DND-41 (cell line): ENCODE results near the gene MSX2.

ENCODE experiments used
- ATAC-seq: fragments of 200-7000 bp; cut with Tn5 transposase; 3 replicates; pipeline ENCODE4 v1.9.1; 2021; ENCODE audit warnings: low read depth; ENCODE audit not compliant: insufficient read depth
- DNase-seq: peaks from one replicate; pipeline ENCODE4 v3.0.0-alpha.2; 2020
- H2AFZ ChIP-seq: 2 replicates; pipeline ENCODE4 v1.6.0; 2012; ENCODE audit warnings: low read depth, low read length
- H3K27ac ChIP-seq: 2 replicates; pipeline ENCODE4 v1.5.1; 2012; ENCODE audit warnings: low read length, inconsistent platforms
- H3K27me3 ChIP-seq: fragments of 200-600 bp; sonication (generic); 2 replicates; pipeline ENCODE4 v1.6.0; 2012; ENCODE audit warnings: low read length, mild to moderate bottlenecking, inconsistent platforms; ENCODE audit not compliant: insufficient read depth, poor library complexity
- H3K36me3 ChIP-seq: 2 replicates; pipeline ENCODE4 v1.5.1; 2012; ENCODE audit warnings: low read length, inconsistent platforms; ENCODE audit not compliant: insufficient read depth
- H3K4me1 ChIP-seq: 2 replicates; pipeline ENCODE4 v1.5.1; 2012; ENCODE audit warnings: mild to moderate bottlenecking, low read length; ENCODE audit not compliant: insufficient read depth
- H3K4me2 ChIP-seq: 2 replicates; pipeline ENCODE4 v1.6.0; 2012; ENCODE audit warnings: mild to moderate bottlenecking, moderate library complexity, low read length, inconsistent platforms; ENCODE audit not compliant: insufficient read depth
- H3K4me3 ChIP-seq, 2 experiments: fragments of 200-600 bp in 1 of 2; shearing (Covaris generic) in 1 of 2; 2 replicates each; pipeline ENCODE4 v1.5.1; 2012 to 2016; ENCODE audit warnings: inconsistent platforms in 2 of 2, low read length in 2 of 2, mild to moderate bottlenecking in 2 of 2, low read depth in 1 of 2, moderate library complexity in 1 of 2
- H3K79me2 ChIP-seq: 2 replicates; pipeline ENCODE4 v1.6.0; 2012; ENCODE audit warnings: low read length, inconsistent platforms; ENCODE audit not compliant: insufficient read depth
- H3K9ac ChIP-seq: 2 replicates; pipeline ENCODE4 v1.6.0; 2012; ENCODE audit warnings: low read depth, mild to moderate bottlenecking, inconsistent platforms, low read length, moderate library complexity
- H3K9me3 ChIP-seq: 2 replicates; pipeline ENCODE4 v1.5.1; 2012; ENCODE audit warnings: low read length, moderate library complexity, mild to moderate bottlenecking, inconsistent platforms; ENCODE audit not compliant: insufficient read depth, severe bottlenecking
- H4K20me1 ChIP-seq: 2 replicates; pipeline ENCODE4 v1.6.0; 2012; ENCODE audit warnings: low read length; ENCODE audit not compliant: insufficient read depth
- EZH2 ChIP-seq: IDR thresholded peaks from 3 replicates; pipeline ENCODE4 v1.6.1; 2012; ENCODE audit warnings: borderline replicate concordance, low read depth, mild to moderate bottlenecking, moderate library complexity, low read length, inconsistent platforms; ENCODE audit not compliant: severe bottlenecking
- TF ChIP-seq, protein P1 (sequence below): IDR thresholded peaks from 2 replicates; pipeline ENCODE4 v1.5.1; 2012; ENCODE audit warnings: borderline replicate concordance, low read length, moderate library complexity, mild to moderate bottlenecking; ENCODE audit not compliant: poor library complexity, severe bottlenecking; ENCODE audit errors: extremely low read depth

Gene MSX2

GRCh38 chr5:174725991-174726601 is 1.7 kb downstream of the MSX2 start:
- H4K20me1 ChIP-seq, result no peaks in the 10 kb centered on the region
- H3K27ac ChIP-seq, result no peak overlapping the region
- no peaks in the 10 kb centered on the region for H3K27me3 ChIP-seq
- no peak for TF ChIP-seq EZH2
- TF ChIP-seq, protein P1, sequence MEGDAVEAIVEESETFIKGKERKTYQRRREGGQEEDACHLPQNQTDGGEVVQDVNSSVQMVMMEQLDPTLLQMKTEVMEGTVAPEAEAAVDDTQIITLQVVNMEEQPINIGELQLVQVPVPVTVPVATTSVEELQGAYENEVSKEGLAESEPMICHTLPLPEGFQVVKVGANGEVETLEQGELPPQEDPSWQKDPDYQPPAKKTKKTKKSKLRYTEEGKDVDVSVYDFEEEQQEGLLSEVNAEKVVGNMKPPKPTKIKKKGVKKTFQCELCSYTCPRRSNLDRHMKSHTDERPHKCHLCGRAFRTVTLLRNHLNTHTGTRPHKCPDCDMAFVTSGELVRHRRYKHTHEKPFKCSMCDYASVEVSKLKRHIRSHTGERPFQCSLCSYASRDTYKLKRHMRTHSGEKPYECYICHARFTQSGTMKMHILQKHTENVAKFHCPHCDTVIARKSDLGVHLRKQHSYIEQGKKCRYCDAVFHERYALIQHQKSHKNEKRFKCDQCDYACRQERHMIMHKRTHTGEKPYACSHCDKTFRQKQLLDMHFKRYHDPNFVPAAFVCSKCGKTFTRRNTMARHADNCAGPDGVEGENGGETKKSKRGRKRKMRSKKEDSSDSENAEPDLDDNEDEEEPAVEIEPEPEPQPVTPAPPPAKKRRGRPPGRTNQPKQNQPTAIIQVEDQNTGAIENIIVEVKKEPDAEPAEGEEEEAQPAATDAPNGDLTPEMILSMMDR, result no peak
- DNase-seq (no peak), ATAC-seq (no peak)
- H3K79me2 ChIP-seq, result no peaks in the 10 kb centered on the region
- no peaks in the 10 kb centered on the region for H3K36me3 ChIP-seq
- H3K4me2 ChIP-seq, result no peak overlapping the region
- no peak overlapping the region for H3K4me3 ChIP-seq
- H3K4me1 ChIP-seq, result no peaks in the 10 kb centered on the region
- no peak overlapping the region for H3K9ac ChIP-seq
- no peaks in the 10 kb centered on the region for H3K9me3 ChIP-seq
- H2AFZ ChIP-seq, result no peak overlapping the region

- Histone ChIP-seq H3K4me3 (no peak overlapping the region), H3K4me2 (no peak overlapping the region), H3K36me3 (no peaks in the 10 kb centered on the region), H3K9me3 (no peaks in the 10 kb centered on the region), H2AFZ (no peak overlapping the region), H3K79me2 (no peaks in the 10 kb centered on the region), H3K4me1 (no peaks in the 10 kb centered on the region), H4K20me1 (no peaks in the 10 kb centered on the region), H3K9ac (no peak overlapping the region), H3K27ac (no peak overlapping the region), H3K27me3 (no peaks in the 10 kb centered on the region)
- ATAC-seq (no peak), DNase-seq (no peak)
- TF ChIP-seq EZH2, result no peak
- TF ChIP-seq, protein P1, result no peak
Measured at GRCh38 chr5:174726916-174727793, 2.8 kb downstream of the MSX2 start.

DNA sequence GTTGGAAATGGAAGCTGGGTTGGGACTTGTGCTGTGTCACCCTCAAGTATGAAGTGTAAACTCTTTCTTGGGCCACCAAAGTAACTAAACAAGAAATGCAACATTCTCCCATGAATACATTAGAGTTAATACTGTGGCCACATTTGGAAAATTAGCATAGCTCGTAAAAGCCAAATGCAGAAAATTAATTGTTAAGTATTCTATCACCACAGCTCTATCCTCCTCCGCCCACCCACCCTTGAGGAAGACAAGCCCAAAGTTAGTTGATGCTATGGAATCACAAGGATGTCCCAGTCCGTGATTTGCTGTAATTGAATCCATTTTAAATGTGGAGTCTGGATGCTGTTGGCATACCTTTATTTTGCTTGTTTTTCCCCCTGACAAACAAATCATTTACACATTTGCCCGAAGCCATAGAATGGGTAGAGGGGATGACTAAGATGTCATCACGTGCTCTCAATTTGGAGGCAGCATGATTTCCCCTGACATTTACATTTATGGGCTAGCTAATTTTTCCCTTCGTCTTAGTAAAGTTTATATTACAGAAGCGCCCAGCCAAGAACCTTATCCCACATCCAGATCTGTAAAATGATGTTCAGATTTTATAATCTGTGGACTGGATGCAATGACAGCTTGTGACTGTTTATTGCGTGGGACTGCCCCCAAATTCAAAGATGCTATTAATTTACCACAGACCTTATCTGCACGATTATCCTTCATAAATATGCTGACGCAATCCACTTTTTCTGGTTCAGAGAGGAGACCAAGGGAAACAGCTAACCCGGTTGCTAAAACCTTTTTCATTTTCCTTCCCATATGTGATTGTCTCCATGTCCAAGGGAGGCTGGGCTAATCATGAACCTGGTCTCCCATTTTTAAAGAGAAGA is 3.7 kb downstream of the MSX2 start:
- H3K9me3 ChIP-seq, result no peaks in the 10 kb centered on the region
- H3K4me3 ChIP-seq, result no peak overlapping the region
- no peaks in the 10 kb centered on the region for H3K4me1 ChIP-seq
- no peaks in the 10 kb centered on the region for H4K20me1 ChIP-seq
- TF ChIP-seq EZH2, result no peak
- TF ChIP-seq, protein P1, result no peak
- H3K9ac ChIP-seq, result no peak overlapping the region
- H3K36me3 ChIP-seq, result no peaks in the 10 kb centered on the region
- ATAC-seq (no peak), DNase-seq (no peak)
- H3K4me2 ChIP-seq, result no peak overlapping the region
- H3K27ac ChIP-seq, result no peak overlapping the region
- no peaks in the 10 kb centered on the region for H3K79me2 ChIP-seq
- no peak overlapping the region for H2AFZ ChIP-seq
- H3K27me3 ChIP-seq, result no peaks in the 10 kb centered on the region
